ENCODE measurements around the gene ABCA12.

Gene ABCA12

GRCh38 chr2:215144106-215144875 is 5.9 kb upstream of the ABCA12 start:
- Histone ChIP-seq H3K4me3 (ENCODE audit: low read length) (no peak overlapping the region), H3K27me3 (ENCODE audit: control insufficient read depth, low read length) (no peaks in the 10 kb centered on the region), H3K79me2 (ENCODE audit: control insufficient read depth, low read length) (no peaks in the 10 kb centered on the region), H3K4me2 (ENCODE audit: low read length) (no peak overlapping the region), H3K36me3 (ENCODE audit: control insufficient read depth, low read length) (no peaks in the 10 kb centered on the region), H3K4me1 (ENCODE audit: control insufficient read depth, low read length) (no peaks in the 10 kb centered on the region), H3K27ac (ENCODE audit: low read depth, low read length) (no peak overlapping the region), H3K9me2 (replicated peaks; ENCODE audit: control insufficient read depth, low read length) (no peaks in the 10 kb centered on the region), H4K20me1 (ENCODE audit: control insufficient read depth, insufficient read depth, low read depth, low read length) (no peaks in the 10 kb centered on the region), H3K9me3 (ENCODE audit: control insufficient read depth, insufficient read depth, low read length) (no peaks in the 10 kb centered on the region), H3F3A (ENCODE audit: control insufficient read depth, insufficient read depth) (no peaks in the 10 kb centered on the region)
- no peak for TF ChIP-seq CTCF (IDR thresholded peaks at IDR 0.05; ENCODE audit: low read depth, low read length, poor library complexity, severe bottlenecking)
- no peak for TF ChIP-seq EZH2phosphoT487 (IDR thresholded peaks at IDR 0.05; ENCODE audit: borderline replicate concordance, low read length)

DNA sequence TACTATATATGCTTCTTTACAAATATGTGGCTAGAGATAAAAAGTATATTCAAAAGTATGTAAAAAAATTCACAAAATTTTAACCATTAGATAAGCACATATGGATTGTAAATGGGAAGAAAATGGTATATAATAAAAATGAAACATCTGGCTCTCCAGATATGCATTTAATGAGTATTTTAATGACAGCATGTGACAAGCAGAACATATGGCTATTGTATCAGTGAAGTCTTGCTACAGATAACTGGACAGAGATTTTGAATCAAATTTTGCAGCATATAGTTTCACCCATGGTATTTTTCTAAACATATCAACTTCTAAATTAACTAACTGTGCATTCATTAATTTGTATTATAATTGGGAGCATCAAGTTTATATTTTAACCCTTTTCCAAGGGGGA is 5.0 kb upstream of the ABCA12 start:
- H3K4me2 ChIP-seq (ENCODE audit: low read length): no peak overlapping the region
- no peak overlapping the region for H3K27ac ChIP-seq (ENCODE audit: low read depth, low read length)
- no peaks in the 10 kb centered on the region for H3K9me3 ChIP-seq (ENCODE audit: control insufficient read depth, insufficient read depth, low read length)
- no peaks in the 10 kb centered on the region for H3K36me3 ChIP-seq (ENCODE audit: control insufficient read depth, low read length)
- H3K9me2 ChIP-seq (replicated peaks; ENCODE audit: control insufficient read depth, low read length): no peaks in the 10 kb centered on the region
- H3K4me3 ChIP-seq (ENCODE audit: low read length): no peak overlapping the region
- no peaks in the 10 kb centered on the region for H3F3A ChIP-seq (ENCODE audit: control insufficient read depth, insufficient read depth)
- TF ChIP-seq CTCF (IDR thresholded peaks at IDR 0.05; ENCODE audit: low read depth, low read length, poor library complexity, severe bottlenecking) (no peak), EZH2phosphoT487 (IDR thresholded peaks at IDR 0.05; ENCODE audit: borderline replicate concordance, low read length) (no peak)
- H3K27me3 ChIP-seq (ENCODE audit: control insufficient read depth, low read length): no peaks in the 10 kb centered on the region
- H4K20me1 ChIP-seq (ENCODE audit: control insufficient read depth, insufficient read depth, low read depth, low read length): no peaks in the 10 kb centered on the region
- H3K79me2 ChIP-seq (ENCODE audit: control insufficient read depth, low read length): no peaks in the 10 kb centered on the region
- H3K4me1 ChIP-seq (ENCODE audit: control insufficient read depth, low read length): no peaks in the 10 kb centered on the region

- Histone ChIP-seq H3K36me3 (ENCODE audit: control insufficient read depth, low read length) (no peaks in the 10 kb centered on the region), H3F3A (ENCODE audit: control insufficient read depth, insufficient read depth) (no peaks in the 10 kb centered on the region), H4K20me1 (ENCODE audit: control insufficient read depth, insufficient read depth, low read depth, low read length) (no peaks in the 10 kb centered on the region), H3K27me3 (ENCODE audit: control insufficient read depth, low read length) (no peaks in the 10 kb centered on the region), H3K9me2 (replicated peaks; ENCODE audit: control insufficient read depth, low read length) (no peaks in the 10 kb centered on the region), H3K27ac (ENCODE audit: low read depth, low read length) (no peak overlapping the region), H3K4me1 (ENCODE audit: control insufficient read depth, low read length) (no peaks in the 10 kb centered on the region), H3K79me2 (ENCODE audit: control insufficient read depth, low read length) (no peaks in the 10 kb centered on the region), H3K4me2 (ENCODE audit: low read length) (no peak overlapping the region), H3K4me3 (ENCODE audit: low read length) (no peak overlapping the region), H3K9me3 (ENCODE audit: control insufficient read depth, insufficient read depth, low read length) (no peaks in the 10 kb centered on the region)
- TF ChIP-seq EZH2phosphoT487 (IDR thresholded peaks at IDR 0.05; ENCODE audit: borderline replicate concordance, low read length) (no peak), CTCF (IDR thresholded peaks at IDR 0.05; ENCODE audit: low read depth, low read length, poor library complexity, severe bottlenecking) (no peak)
Observed at GRCh38 chr2:215141706-215142105, 3.3 kb upstream of the ABCA12 start.
